ENCODE data around the gene SP3.

The SP3 gene

GRCh38 chr2:173963323-173963816 lies 1.8 kb downstream of the SP3 start:
- peak overlapping the region; percentile 90 for H3K14ac ChIP-seq (ENCODE audit: low read length)
- H2AK5ac ChIP-seq (ENCODE audit: low read length), result no peak overlapping the region
- peak overlapping the region; percentile 100 for H3K27ac ChIP-seq (ENCODE audit: low read depth, low read length)
- no peak overlapping the region for H3K23ac ChIP-seq (ENCODE audit: low read length)
- H3K79me1 ChIP-seq (ENCODE audit: low read length), result peaks cover 27% of the 10 kb centered on the region
- peak overlapping the region; percentile 84 for H4K8ac ChIP-seq (ENCODE audit: low read depth, low read length)
- no CpG with 5 or more reads among the region's 44 CpGs for WGBS (ENCODE audit: extremely low coverage, insufficient coverage, insufficient read length)
- H3K9me3 ChIP-seq (ENCODE audit: insufficient read depth, low read depth, low read length), result no peaks in the 10 kb centered on the region
- peaks cover 0 to 1% of the 10 kb centered on the region in 2 experiments for H3K36me3 ChIP-seq (ENCODE audit: control insufficient read depth in 1 of 2, insufficient read depth in 2 of 2, low read length in 2 of 2)
- H4K91ac ChIP-seq (ENCODE audit: low read depth, low read length), result peak overlapping the region; percentile 98
- H3K27me3 ChIP-seq (ENCODE audit: insufficient read depth, low read length), result no peaks in the 10 kb centered on the region
- peak overlapping the region; percentile 92 for H2AFZ ChIP-seq (ENCODE audit: insufficient read depth, low read length, poor library complexity)
- peak overlapping the region; percentile 100 for H2BK5ac ChIP-seq (ENCODE audit: low read depth, low read length, poor library complexity)
- H3K4ac ChIP-seq (ENCODE audit: low read depth, low read length), result peak overlapping the region; percentile 89
- peaks cover 2% of the 10 kb centered on the region in 2 experiments for H3K4me1 ChIP-seq (ENCODE audit: control insufficient read depth in 1 of 2, insufficient read depth in 2 of 2, low read length in 2 of 2)
- peaks cover 23% of the 10 kb centered on the region for H3K79me2 ChIP-seq (ENCODE audit: control insufficient read depth, insufficient read depth, low read length, poor library complexity)
- DNase-seq, result peak; percentile 57 to 83
- H3K18ac ChIP-seq (ENCODE audit: low read length), result peak overlapping the region; percentile 99
- H3K4me3 ChIP-seq (ENCODE audit: low read depth, low read length), result peak overlapping the region; percentile 81
- no peak overlapping the region for H4K12ac ChIP-seq (ENCODE audit: low read depth, low read length)
- H2BK12ac ChIP-seq (ENCODE audit: low read length), result no peak overlapping the region
- peak overlapping the region; percentile 63 for H3K4me2 ChIP-seq (ENCODE audit: low read length)
- H2BK120ac ChIP-seq (ENCODE audit: insufficient read depth, low read length, poor library complexity), result peak overlapping the region; percentile 83
- H3K9ac ChIP-seq (ENCODE audit: low read length), result peak overlapping the region; percentile 94

GRCh38 chr2:173962583-173963110 lies 2.5 kb downstream of the SP3 start:
- no peak overlapping the region for H4K8ac ChIP-seq (ENCODE audit: low read depth, low read length)
- WGBS (ENCODE audit: extremely low coverage, insufficient coverage, insufficient read length), result no CpG with 5 or more reads among the region's 4 CpGs
- H2AK5ac ChIP-seq (ENCODE audit: low read length), result no peak overlapping the region
- H3K79me2 ChIP-seq (ENCODE audit: control insufficient read depth, insufficient read depth, low read length, poor library complexity), result peaks cover 23% of the 10 kb centered on the region
- no peak overlapping the region for H2AFZ ChIP-seq (ENCODE audit: insufficient read depth, low read length, poor library complexity)
- H3K4ac ChIP-seq (ENCODE audit: low read depth, low read length), result peak overlapping the region; percentile 33
- H3K14ac ChIP-seq (ENCODE audit: low read length), result no peak overlapping the region
- no peaks in the 10 kb centered on the region for H3K27me3 ChIP-seq (ENCODE audit: insufficient read depth, low read length)
- H4K91ac ChIP-seq (ENCODE audit: low read depth, low read length), result no peak overlapping the region
- no peak overlapping the region for H3K4me3 ChIP-seq (ENCODE audit: low read depth, low read length)
- H3K9me3 ChIP-seq (ENCODE audit: insufficient read depth, low read depth, low read length), result no peaks in the 10 kb centered on the region
- H2BK12ac ChIP-seq (ENCODE audit: low read length), result no peak overlapping the region
- no peak overlapping the region for H2BK120ac ChIP-seq (ENCODE audit: insufficient read depth, low read length, poor library complexity)
- H3K18ac ChIP-seq (ENCODE audit: low read length), result no peak overlapping the region
- H3K36me3 ChIP-seq (ENCODE audit: control insufficient read depth in 1 of 2, insufficient read depth in 2 of 2, low read length in 2 of 2), result peaks cover 0 to 1% of the 10 kb centered on the region in 2 experiments
- no peak overlapping the region for H3K27ac ChIP-seq (ENCODE audit: low read depth, low read length)
- H3K79me1 ChIP-seq (ENCODE audit: low read length), result peaks cover 27% of the 10 kb centered on the region
- no peak overlapping the region for H2BK5ac ChIP-seq (ENCODE audit: low read depth, low read length, poor library complexity)
- no peak overlapping the region for H3K9ac ChIP-seq (ENCODE audit: low read length)
- H3K23ac ChIP-seq (ENCODE audit: low read length), result no peak overlapping the region
- no peak overlapping the region for H4K12ac ChIP-seq (ENCODE audit: low read depth, low read length)
- DNase-seq, result no peak
- peak overlapping the region; percentile 73 for H3K4me2 ChIP-seq (ENCODE audit: low read length)
- peaks cover 2% of the 10 kb centered on the region in 2 experiments for H3K4me1 ChIP-seq (ENCODE audit: control insufficient read depth in 1 of 2, insufficient read depth in 2 of 2, low read length in 2 of 2)

- WGBS (ENCODE audit: extremely low coverage, insufficient coverage, insufficient read length), result no CpG with 5 or more reads among the region's 1 CpG
- Histone ChIP-seq H3K27me3 (ENCODE audit: insufficient read depth, low read length) (no peaks in the 10 kb centered on the region), H3K27ac (ENCODE audit: low read depth, low read length) (no peak overlapping the region), H3K4me3 (ENCODE audit: low read depth, low read length) (no peak overlapping the region), H3K36me3 (ENCODE audit: control insufficient read depth in 1 of 2, insufficient read depth in 2 of 2, low read length in 2 of 2) (peaks cover 0 to 1% of the 10 kb centered on the region in 2 experiments), H3K14ac (ENCODE audit: low read length) (no peak overlapping the region), H2AFZ (ENCODE audit: insufficient read depth, low read length, poor library complexity) (no peak overlapping the region), H3K9me3 (ENCODE audit: insufficient read depth, low read depth, low read length) (no peaks in the 10 kb centered on the region), H2BK120ac (ENCODE audit: insufficient read depth, low read length, poor library complexity) (no peak overlapping the region), H2BK5ac (ENCODE audit: low read depth, low read length, poor library complexity) (no peak overlapping the region), H4K12ac (ENCODE audit: low read depth, low read length) (no peak overlapping the region), H3K4ac (ENCODE audit: low read depth, low read length) (no peak overlapping the region), H3K9ac (ENCODE audit: low read length) (no peak overlapping the region), H3K4me2 (ENCODE audit: low read length) (peak overlapping the region; percentile 54), H3K23ac (ENCODE audit: low read length) (no peak overlapping the region), H3K4me1 (ENCODE audit: control insufficient read depth in 1 of 2, insufficient read depth in 2 of 2, low read length in 2 of 2) (peaks cover 2% of the 10 kb centered on the region in 2 experiments), H2AK5ac (ENCODE audit: low read length) (no peak overlapping the region), H4K8ac (ENCODE audit: low read depth, low read length) (no peak overlapping the region), H3K18ac (ENCODE audit: low read length) (no peak overlapping the region), H3K79me1 (ENCODE audit: low read length) (peaks cover 27% of the 10 kb centered on the region), H2BK12ac (ENCODE audit: low read length) (no peak overlapping the region), H4K91ac (ENCODE audit: low read depth, low read length) (no peak overlapping the region), H3K79me2 (ENCODE audit: control insufficient read depth, insufficient read depth, low read length, poor library complexity) (peaks cover 23% of the 10 kb centered on the region)
- DNase-seq, result no peak
Observed at GRCh38 chr2:173962031-173962430, 3.1 kb downstream of the SP3 start.

GRCh38 chr2:173961346-173961705 lies 3.8 kb downstream of the SP3 start:
- H2AK5ac ChIP-seq (ENCODE audit: low read length), result no peak overlapping the region
- no peak overlapping the region for H3K14ac ChIP-seq (ENCODE audit: low read length)
- H3K27me3 ChIP-seq (ENCODE audit: insufficient read depth, low read length), result no peaks in the 10 kb centered on the region
- H3K23ac ChIP-seq (ENCODE audit: low read length), result no peak overlapping the region
- H3K4ac ChIP-seq (ENCODE audit: low read depth, low read length), result peak overlapping the region; percentile 99
- no peak overlapping the region for H3K27ac ChIP-seq (ENCODE audit: low read depth, low read length)
- no peak overlapping the region for H4K91ac ChIP-seq (ENCODE audit: low read depth, low read length)
- H2BK120ac ChIP-seq (ENCODE audit: insufficient read depth, low read length, poor library complexity), result no peak overlapping the region
- peaks cover 0 to 1% of the 10 kb centered on the region in 2 experiments for H3K36me3 ChIP-seq (ENCODE audit: control insufficient read depth in 1 of 2, insufficient read depth in 2 of 2, low read length in 2 of 2)
- no peak overlapping the region for H3K18ac ChIP-seq (ENCODE audit: low read length)
- no peak overlapping the region for H3K4me2 ChIP-seq (ENCODE audit: low read length)
- H3K9me3 ChIP-seq (ENCODE audit: insufficient read depth, low read depth, low read length), result no peaks in the 10 kb centered on the region
- WGBS (ENCODE audit: extremely low coverage, insufficient coverage, insufficient read length), result no CpG with 5 or more reads among the region's 1 CpG
- no peak overlapping the region for H2AFZ ChIP-seq (ENCODE audit: insufficient read depth, low read length, poor library complexity)
- peaks cover 23% of the 10 kb centered on the region for H3K79me2 ChIP-seq (ENCODE audit: control insufficient read depth, insufficient read depth, low read length, poor library complexity)
- H4K12ac ChIP-seq (ENCODE audit: low read depth, low read length), result no peak overlapping the region
- no peak overlapping the region for H3K4me3 ChIP-seq (ENCODE audit: low read depth, low read length)
- no peak overlapping the region for H2BK5ac ChIP-seq (ENCODE audit: low read depth, low read length, poor library complexity)
- no peak overlapping the region for H3K9ac ChIP-seq (ENCODE audit: low read length)
- no peak overlapping the region for H4K8ac ChIP-seq (ENCODE audit: low read depth, low read length)
- peaks cover 27% of the 10 kb centered on the region for H3K79me1 ChIP-seq (ENCODE audit: low read length)
- H3K4me1 ChIP-seq (ENCODE audit: control insufficient read depth in 1 of 2, insufficient read depth in 2 of 2, low read length in 2 of 2), result peaks cover 2% of the 10 kb centered on the region in 2 experiments
- no peak overlapping the region for H2BK12ac ChIP-seq (ENCODE audit: low read length)
- DNase-seq, result no peak

All from trophoblast cell (in vitro differentiated cells and primary cell).